MM.1S (cell line): Measurements from ENCODE around the gene GGA2.

Experiments used
- EZH2 ChIP-seq: fragments of 300-600 bp; sonication (generic); optimal IDR thresholded peaks from 2 replicates; pipeline ENCODE3; 2017; ENCODE audit warnings: low read depth, mild to moderate bottlenecking, antibody characterized with exemption, low read length, mixed read lengths
- EZH2phosphoT487 ChIP-seq: fragments of 300-600 bp; sonication (generic); IDR thresholded peaks from 2 replicates; pipeline ENCODE4 v1.6.1; 2018; ENCODE audit warnings: antibody characterized with exemption, low read length
- TF ChIP-seq, protein P1 (sequence below): fragments of 300-600 bp; sonication (generic); IDR thresholded peaks from 2 replicates; pipeline ENCODE4 v1.5.1; 2016; ENCODE audit warnings: antibody characterized with exemption, low read length, mixed read lengths

DNA sequence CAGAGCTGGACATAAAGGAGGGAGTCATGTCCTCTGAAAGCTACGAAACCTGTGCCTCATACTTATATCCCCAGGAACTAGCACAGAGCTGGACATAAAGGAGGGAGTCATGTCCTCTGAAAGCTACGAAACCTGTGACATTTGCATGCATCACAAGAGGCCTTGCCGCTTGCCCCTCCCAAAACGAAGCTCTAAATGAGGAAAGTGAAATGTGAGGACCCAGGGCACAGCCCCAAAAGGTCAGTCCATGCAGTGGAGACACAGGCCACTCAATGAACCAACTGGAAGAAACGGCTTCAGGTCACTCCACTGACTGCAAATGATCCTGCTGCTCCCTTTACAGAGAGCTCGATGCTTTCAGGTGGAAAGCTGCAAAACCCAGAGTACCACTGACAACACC, 95.6 kb downstream of the GGA2 start:
- TF ChIP-seq, protein P1, sequence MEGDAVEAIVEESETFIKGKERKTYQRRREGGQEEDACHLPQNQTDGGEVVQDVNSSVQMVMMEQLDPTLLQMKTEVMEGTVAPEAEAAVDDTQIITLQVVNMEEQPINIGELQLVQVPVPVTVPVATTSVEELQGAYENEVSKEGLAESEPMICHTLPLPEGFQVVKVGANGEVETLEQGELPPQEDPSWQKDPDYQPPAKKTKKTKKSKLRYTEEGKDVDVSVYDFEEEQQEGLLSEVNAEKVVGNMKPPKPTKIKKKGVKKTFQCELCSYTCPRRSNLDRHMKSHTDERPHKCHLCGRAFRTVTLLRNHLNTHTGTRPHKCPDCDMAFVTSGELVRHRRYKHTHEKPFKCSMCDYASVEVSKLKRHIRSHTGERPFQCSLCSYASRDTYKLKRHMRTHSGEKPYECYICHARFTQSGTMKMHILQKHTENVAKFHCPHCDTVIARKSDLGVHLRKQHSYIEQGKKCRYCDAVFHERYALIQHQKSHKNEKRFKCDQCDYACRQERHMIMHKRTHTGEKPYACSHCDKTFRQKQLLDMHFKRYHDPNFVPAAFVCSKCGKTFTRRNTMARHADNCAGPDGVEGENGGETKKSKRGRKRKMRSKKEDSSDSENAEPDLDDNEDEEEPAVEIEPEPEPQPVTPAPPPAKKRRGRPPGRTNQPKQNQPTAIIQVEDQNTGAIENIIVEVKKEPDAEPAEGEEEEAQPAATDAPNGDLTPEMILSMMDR: no peak
- TF ChIP-seq EZH2 (no peak), EZH2phosphoT487 (no peak)
